NCI-H2227 (cell line): ENCODE results near the gene NCOA5.
"Not testable (repeated sequence)": the region's sequence is repeated elsewhere in the genome, so short reads cannot be mapped to it uniquely, and the experiment has no call there.

Experiments used
- DNase-seq: peaks from one replicate; lab custom pipeline; 2025; ENCODE audit not compliant: unreplicated experiment; lab: John Stamatoyannopoulos, UW

Gene NCOA5

DNA sequence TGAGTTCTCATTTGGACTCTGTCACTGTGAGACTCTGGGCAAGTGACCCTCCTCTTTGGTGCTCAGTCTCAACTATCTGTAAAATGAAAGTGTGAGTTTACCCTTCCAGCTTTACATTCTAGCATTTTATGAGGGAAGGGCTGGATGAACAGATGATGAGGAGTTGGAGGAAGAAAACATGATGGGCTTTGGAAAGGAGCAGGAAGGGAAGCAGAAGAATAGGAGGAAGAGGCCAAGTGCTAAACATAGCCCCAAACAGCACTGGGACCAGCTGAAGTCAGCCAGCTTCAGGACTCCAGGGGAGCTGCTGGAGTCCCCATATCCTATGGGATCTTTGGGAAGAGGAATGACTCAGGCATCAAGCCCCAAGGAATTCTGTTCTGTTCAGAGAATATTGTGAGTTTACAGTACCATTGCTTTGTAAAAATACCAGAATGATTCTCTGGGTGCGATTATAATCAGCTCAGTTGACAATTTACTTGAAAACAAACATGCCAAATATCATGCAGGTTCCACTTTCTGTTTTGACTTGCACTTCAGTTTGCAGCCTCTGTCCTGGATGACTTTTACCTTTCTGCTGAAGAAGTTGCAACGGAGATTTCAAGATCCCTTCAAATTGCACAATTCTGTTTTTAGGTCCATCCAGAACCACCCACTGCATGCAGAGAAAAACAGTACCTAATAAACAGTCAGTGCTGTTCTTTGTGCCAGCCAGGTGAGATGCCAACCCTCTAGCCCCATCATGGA, 31.6 kb upstream of the NCOA5 start:
- DNase-seq: no peak

DNA sequence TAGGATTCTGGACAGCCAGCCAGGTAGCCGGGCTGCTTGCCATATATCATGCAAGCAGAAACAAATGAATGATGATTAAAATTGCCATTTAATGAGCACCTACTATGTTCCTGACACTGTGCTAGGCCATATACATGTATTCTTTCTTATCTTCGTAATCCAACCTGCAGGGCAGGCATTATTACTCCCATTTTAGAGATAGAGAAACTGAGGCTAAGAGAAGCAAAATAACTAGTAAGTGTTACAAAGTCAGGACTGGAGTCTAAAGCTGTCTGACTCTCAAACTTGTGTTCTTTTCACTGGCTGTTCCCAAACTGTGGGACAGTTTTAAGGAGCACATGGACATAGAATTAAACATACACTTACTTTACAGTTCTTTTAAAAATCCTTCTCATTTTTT, 30.4 kb upstream of the NCOA5 start:
- no peak for DNase-seq

DNA sequence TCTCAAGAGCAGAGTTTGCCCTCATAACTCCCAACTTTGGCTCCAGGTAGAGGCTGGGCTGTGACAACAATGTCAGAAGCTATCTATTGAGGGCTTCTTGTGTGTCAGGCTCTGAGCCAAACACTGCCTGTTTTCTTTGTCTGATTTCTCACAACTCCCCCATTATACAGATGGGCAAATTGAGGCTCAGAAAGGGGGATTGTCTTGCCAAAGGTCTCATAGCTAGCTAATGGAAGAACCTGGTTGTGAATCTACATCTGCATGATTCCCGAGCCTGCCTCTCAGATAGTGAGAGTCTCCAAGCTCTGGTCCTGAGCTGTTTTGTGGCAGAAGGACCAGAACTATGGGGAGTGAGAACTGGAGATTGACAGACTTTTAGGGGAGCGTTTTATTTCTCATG, 29.8 kb upstream of the NCOA5 start:
- DNase-seq: no peak

DNA sequence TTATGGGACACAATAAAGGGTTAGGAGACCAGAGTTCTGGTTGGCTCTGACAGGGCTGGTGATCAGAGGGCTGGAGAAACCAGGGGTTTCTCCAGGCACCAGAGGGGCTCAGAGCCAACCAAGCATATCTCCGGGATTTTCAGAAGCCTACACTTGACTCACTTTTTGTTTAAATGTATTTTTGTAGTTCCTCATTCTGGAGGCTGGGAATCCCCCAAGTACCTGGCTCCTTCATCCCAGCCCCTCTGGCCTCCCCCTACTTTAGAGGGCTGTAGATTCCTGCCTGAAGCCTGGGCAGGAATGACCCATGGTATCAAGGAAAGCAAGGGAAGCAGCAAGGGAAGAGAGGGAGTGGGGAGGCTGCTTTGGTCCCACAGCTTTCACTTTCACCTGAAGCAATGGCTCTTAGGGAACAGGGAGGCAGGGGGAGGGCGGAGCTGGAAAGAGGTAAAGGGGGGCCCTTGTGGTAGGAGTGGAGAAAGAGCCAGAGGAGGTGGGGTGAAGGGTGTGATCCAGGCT, 29.3 kb upstream of the NCOA5 start:
- DNase-seq: no peak

DNA sequence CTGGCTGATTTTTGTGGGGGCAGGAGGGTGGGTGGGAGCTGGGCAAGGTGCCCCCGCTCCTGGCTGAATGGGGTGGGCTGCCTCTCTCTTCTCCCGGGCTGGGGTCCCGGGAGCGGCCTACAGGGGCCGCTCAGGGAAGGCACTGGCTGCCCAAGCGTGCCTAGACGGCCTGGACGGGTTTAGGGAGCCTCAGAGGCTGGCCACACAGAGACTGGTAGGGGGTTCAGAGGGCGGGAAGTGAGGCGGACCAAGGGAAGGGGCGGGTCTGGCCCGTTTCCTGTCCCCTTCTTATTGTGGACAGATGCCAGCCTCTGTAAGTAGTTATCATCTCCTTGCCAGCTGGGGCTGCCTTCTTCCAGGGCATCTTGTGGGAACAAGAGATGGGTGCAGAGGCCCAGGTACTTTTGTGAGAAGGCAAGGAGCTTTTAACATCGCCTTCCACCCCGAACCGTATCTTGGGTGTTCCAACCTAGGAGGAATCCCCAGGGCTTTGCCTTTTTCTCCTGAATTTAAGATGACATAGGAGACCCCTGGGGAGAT, 28.8 kb upstream of the NCOA5 start:
- no peak for DNase-seq

DNA sequence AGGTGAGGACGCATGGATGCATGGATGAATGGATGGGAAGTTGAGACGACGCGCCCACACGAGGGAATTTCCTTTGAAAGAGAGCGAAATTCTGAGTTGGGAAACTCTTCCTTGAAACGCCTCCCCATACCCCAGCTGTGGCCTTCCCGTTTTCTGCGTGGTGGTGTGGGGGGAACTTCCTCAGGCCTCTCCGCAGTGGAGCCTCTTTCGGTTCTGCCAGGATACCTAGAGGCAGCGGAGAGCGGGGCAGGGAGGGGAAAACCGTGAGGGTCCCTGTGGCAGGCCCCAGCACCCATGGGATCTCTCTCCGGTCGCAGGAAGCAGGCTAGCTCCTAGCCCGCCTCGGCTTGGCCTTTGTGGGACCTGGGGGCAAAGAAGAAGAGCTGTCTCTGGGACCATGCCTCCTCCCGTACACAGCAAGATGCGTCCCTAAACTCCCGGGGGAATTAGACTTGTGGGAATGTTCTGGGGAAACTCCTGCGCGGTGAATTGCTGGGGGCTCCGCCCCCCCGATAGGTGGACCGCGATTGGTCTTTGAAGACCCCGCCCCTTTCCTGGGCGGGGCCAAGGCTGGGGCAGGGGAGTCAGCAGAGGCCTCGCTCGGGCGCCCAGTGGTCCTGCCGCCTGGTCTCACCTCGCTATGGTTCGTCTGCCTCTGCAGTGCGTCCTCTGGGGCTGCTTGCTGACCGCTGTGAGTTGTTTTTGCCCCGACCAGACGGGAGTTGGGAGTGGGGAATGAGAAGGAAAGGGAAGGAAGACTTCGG, 28.1 kb upstream of the NCOA5 start, which contains the start of gene CD40:
TSS of gene CD40 (plus strand) at position 611 of the 764 bp plus-strand sequence. CDS start at position 641, 30 bp downstream.
- no peak for DNase-seq

DNA sequence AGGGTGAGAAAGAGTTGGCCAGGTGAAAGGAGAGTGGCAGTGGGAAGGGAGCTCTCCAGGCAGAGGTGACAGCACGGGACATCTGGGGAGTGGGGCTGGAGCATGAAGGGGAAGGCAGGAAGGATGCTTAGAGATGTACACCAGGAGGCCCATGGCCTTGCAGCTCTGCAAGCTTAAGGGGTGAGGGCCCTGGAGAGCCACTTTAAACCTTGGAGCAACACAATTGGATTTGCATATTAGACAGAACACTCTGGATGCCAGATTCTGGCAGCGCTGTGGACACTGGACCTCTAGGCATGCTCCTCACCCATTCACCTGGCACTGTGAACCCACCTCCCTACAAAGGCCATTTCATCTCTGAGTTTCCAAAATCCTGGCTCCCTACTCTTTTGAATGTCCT, 24.7 kb upstream of the NCOA5 start:
- no peak for DNase-seq

DNA sequence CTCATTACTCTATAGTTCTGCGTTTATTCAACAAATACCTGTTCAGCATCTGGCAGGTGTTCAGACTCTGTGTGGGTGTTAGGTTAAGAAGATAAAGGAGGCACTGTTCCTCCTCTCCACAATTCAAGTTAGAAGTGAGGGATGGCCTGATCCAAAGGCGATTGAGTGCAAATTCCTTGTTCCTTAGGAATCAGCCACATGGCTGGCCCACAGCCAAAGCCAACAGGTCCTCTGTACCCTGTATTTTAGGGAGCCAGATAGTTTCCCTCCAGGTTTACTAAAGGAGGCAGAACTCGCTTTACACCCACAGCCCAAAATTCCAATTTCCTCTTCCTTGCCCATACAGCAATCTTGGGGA, 23.3 kb upstream of the NCOA5 start:
- no peak for DNase-seq

DNA sequence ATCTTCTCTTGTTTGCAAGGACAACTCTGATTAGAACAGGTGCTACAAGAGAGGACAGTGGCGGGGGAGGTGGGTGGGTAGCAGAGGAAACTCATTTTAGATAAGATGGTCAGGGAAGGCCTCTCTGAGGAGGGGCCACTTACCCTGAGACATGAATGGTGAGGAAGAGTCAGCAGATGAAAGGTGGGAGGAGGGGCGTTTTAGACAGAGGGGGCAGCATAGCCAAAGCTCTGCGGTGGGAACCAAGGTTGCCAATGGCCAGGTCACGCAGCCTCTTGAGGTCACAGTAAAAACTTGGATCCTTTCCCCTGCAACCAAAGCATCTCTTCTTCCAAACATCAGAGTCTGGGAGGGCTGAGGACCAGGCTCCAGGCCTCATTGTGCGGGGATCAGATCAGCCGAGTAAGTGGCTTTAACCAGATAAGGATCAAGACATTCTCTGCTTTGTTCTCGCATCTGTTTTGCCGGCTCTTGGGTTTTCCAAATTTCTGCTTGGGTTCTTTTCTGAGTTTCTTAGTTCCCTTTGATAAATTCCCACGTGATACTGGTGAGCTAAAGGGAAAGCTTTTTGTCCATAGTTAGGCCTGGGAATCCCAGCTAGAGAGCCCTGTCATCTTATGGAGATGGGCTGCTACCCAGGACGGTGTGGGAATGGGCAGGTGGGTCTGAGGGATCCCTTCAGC, 22.8 kb upstream of the NCOA5 start:
- no peak for DNase-seq

DNA sequence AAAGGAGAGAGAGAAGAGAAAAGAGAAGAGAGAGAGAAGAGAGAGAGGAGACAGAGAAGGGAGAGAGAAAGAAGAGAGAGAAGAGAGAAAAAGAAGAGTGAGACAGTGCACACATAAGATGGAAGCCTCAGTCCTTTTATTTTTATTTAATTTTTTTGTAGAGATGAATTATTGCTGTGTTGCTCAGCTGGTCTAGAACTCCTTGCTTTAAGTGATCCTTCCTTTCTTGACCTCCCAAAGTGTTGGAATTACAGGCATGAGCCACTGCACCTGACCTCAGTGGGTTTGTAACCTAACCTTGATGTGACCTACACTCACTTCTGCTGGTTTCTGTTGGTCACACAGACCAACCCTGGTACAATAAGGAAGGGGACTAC, 22.1 kb upstream of the NCOA5 start:
- DNase-seq: no peak

DNA sequence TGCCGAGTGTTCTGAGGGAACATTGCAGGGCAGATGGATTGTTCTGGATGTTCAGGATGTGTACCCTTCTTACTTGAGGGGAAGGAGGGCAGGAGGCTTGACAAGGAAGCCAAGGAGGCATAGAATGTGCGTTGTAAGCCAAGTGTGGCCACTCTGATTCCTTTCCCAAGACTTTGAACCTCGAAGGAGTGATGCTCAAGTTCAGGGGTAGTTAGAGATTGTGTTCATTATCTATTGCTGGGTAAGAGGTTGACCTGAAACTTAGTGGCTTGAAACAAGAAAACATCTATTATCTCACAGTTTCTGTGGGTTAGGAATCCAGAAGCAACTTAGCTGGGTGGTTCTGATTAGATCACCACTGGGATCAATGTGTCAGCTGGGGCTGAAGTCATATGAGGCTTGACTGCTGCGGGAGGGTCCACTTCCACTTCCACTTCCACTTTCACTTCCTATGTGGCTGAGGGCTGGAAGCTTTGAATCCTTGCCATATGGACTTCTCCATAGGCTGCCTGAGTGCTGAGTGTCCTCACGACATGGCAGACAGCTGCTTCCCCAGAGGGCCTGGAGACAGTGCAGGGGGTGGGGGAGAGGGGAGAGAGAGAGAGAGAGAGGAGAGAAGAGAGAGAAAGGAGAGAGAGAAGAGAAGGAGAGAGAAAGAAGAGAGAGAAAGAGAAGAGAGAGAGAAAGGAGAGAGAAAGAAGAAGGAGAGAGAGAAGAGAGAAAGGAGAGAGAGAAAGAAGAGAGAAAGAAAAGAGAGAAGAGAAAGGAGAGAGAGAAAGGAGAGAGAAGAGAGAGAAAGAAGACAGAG, 21.5 kb upstream of the NCOA5 start:
- no peak for DNase-seq

DNA sequence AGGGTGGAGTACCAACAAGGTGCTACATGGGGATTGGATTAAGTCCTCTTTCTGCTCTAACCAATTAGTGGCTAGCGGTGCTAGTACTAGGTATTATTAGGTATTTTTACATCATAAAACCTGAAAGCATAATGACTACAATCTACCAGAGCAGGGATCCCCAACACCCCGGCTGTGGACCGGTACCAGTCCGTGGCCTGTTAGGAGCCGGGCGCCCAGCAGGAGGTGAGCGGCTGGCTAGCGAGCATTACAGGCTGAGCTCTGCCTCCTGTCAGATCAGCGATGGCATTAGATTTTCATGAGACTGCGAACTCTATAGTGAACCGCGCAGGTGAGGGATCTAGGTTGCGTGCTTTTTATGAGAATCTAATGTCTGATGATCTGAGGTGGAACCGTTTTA, 19.2 kb upstream of the NCOA5 start:
- DNase-seq: no peak

DNA sequence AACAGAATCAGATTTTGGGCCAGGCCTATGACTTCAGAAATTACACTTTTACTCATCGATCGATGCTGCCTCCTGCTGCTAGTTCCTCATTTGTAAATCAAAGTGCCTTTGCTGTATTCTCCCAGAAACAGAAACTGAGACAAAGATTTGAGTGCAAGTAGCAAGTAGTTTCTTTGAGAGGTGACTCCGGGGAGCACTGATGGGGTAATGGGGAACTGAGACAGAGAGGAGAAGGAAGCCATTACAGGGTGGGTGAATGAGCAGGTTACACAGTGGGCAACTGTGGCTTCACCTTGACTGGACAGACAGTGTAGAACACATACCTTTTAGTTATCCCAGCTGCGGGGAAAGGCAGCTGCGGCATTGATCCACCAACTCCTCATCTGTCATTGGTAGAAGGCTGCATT, 18.7 kb upstream of the NCOA5 start:
- no peak for DNase-seq

DNA sequence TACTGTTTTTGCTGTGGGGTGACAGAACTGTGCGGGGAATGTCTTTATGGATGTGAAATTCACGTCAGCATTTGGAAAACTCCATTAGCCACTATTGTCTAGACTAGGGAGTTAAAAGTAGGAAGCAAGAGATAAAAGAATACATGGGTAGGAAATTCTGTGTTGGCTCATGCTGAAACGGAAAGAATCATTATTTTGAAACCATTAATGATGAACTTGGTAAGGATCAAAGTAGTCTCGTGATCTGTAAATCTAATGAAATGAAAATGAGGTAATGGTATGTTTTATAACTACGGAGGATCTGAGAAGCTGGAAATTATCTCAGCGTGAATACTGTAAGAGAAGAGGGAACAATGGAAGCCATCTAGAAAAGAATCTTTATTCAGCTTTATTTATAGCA, 17.3 kb upstream of the NCOA5 start:
- peak; percentile 68 for DNase-seq

DNA sequence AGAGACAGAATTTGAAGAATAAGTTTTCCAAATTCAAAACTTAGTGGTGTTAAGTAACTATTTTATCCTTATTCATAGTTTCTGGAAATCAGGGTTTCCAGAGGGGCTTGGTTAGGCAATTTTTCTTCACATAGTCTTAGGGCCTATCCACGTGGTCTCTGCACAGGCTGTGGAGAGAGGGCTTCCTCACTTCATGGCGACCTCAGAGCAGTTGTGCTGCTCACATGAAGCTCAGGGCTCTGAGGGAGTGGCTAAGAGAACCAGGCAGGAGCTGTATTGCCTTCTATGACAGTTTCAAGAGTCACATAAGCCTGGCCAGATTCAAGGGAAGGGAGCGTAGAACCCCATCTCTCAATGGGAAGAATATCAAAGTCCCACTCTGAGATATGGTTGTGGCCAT, 14.5 kb upstream of the NCOA5 start:
- no peak for DNase-seq

DNA sequence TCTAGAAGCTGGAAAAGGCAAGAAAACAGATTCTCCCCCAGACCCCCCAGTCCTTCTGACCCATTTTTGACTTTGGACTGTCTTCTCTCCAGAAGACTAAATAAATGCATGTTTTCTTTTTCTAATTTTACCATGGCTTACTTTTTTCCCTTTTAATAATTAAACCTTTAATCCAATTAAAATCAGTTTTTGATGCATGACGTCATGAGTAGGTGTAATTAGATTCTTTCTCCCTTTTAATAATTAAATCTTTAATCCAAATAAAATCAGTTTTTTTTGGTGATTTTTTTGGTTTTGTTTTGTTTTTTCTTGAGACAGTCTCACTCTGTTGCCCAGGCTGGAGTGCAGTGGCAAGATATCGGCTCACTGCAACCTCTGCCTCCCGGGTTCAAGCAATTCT, 13.2 kb upstream of the NCOA5 start:
- no peak for DNase-seq

DNA sequence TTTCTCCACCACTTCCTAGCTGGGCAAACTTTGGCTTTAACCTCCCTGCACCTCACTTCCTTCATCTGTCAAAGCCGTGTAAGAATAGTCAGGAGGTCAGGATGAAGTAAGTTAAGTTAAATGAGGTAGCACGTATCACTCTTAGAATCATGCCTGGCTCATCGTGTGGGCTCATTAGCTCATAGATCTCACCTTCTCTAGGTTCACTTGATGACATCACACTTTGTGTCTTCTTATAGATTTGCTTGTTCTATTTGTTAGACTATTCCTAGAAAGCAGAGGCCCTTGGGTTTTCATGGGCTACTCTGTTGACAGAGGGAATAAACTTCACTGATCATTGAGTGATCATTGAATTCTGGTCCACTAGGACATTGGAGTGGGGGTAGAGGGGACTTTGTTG, 12.2 kb upstream of the NCOA5 start:
- DNase-seq: no peak

DNA sequence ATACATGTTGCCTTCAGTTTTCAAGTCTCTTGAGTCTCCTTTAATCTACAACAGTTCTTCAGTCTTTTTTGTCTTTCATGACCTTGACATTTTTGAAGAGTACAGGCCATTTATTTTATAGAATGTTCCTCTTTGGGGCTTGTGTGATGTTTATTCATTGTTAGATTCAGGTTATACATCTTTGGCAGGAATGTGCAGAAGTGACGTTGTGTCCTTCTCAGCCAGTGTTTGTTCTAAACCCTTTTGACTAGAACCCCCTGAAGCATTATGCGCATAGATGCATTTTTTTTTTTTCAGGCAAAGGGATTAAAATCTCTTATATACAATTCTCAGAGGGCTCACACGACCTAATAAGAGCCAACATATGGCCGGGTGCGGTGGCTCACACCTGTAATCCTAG, 11.2 kb upstream of the NCOA5 start:
- no peak for DNase-seq

DNA sequence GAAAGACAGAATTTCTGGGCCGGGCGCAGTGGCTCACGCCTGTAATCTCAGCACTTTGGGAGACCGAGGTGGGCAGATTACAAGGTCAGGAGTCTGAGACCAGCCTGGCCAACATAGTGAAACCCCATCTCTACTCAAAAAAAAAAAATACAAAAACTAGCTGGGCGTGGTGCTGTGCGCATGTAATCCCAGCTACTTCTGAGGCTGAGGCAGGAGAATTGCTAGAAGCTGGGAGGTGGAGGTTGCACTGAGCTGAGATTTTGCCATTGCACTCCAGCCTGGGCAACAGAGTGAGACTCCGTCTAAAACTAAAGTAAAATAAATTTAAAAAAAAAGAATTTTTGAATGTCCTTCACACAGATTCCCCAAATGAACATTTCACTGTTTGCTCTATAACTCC, 10.7 kb upstream of the NCOA5 start:
- DNase-seq: not testable (repeated sequence)

DNA sequence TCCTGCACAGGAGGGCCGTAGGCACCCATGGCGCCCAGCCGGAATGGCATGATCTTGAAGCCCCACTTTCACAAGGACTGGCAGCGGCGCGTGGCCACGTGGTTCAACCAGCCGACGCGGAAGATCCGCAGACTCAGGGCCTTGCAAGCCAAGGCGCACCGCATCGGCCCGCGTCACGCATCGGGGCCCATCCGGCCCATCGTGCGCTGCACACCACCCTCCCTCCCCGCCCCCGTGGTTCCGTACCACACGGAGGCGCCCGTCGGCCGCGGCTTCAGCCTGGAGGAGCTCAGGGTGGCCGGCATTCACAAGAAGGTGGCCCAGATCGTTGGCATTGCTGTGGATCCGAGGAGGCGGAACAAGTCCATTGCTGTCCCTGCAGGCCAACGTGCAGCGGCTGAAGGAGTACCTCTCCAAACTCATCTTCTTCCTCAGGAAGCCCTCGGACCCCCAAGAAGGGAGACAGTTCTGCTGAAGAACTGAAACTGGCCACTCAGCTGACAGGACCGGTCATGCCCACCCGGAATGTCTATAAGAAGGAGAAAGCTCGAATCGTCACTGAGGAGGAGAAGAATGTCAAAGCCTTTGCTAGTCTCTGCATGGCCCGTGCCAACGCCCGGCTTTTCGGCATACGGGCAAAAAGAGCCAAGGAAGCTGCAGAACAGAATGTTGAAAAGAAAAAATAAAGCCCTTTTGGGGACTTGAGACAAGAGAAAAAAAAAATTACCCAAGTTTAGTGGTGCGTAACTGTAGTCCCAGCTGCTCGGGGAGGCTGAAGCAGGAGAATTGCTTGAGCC, 9.9 kb upstream of the NCOA5 start:
- DNase-seq: no peak
